OCI-LY1 (cell line): ENCODE results near the gene ST3GAL5.

Experiments
- H2AFZ ChIP-seq: fragments of 200-600 bp; sonication (generic), shearing (Covaris generic); 2 replicates; pipeline ENCODE4 v1.6.0; 2014; ENCODE audit warnings: antibody characterized with exemption, mild to moderate bottlenecking, low read length
- H3F3A ChIP-seq: fragments of 200-600 bp; sonication (generic), shearing (Covaris generic); 2 replicates; pipeline ENCODE4 v1.6.0; 2014; ENCODE audit warnings: mild to moderate bottlenecking, antibody characterized with exemption, low read length, moderate library complexity; ENCODE audit not compliant: insufficient read depth
- H3K27ac ChIP-seq: fragments of 200-600 bp; sonication (generic); 2 replicates; pipeline ENCODE4 v1.5.1; 2014; ENCODE audit warnings: low read length, mixed run types, mild to moderate bottlenecking, low read depth; ENCODE audit not compliant: poor library complexity, severe bottlenecking
- H3K27me3 ChIP-seq: fragments of 200-600 bp; sonication (generic); 2 replicates; pipeline ENCODE4 v1.6.0; 2014; ENCODE audit warnings: antibody characterized with exemption, mild to moderate bottlenecking, low read length, moderate library complexity; ENCODE audit not compliant: insufficient read depth
- H3K36me3 ChIP-seq: fragments of 200-600 bp; sonication (generic); 2 replicates; pipeline ENCODE4 v1.6.1; 2014; ENCODE audit warnings: mild to moderate bottlenecking, antibody characterized with exemption, low read length, moderate library complexity, mixed read lengths; ENCODE audit not compliant: insufficient read depth
- H3K4me1 ChIP-seq: fragments of 200-600 bp; sonication (generic); 2 replicates; pipeline ENCODE4 v1.5.1; 2014; ENCODE audit warnings: mild to moderate bottlenecking, low read length, moderate library complexity; ENCODE audit not compliant: insufficient read depth, severe bottlenecking
- H3K4me2 ChIP-seq: fragments of 200-600 bp; sonication (generic), shearing (Covaris generic); 2 replicates; pipeline ENCODE4 v1.6.1; 2014; ENCODE audit warnings: low read length
- H3K4me3 ChIP-seq: fragments of 200-600 bp; sonication (generic); 2 replicates; pipeline ENCODE4 v1.5.1; 2014; ENCODE audit warnings: low read length, low read depth, mild to moderate bottlenecking, mixed read lengths; ENCODE audit not compliant: poor library complexity, severe bottlenecking
- H3K79me2 ChIP-seq: fragments of 200-600 bp; shearing (Covaris generic); 2 replicates; pipeline ENCODE4 v1.6.1; 2016; ENCODE audit warnings: mixed run types, low read length, mixed read lengths; ENCODE audit not compliant: insufficient read depth
- H3K9ac ChIP-seq: fragments of 200-600 bp; sonication (generic), shearing (Covaris generic); 2 replicates; pipeline ENCODE4 v1.6.1; 2014; ENCODE audit warnings: mild to moderate bottlenecking, low read length, mixed read lengths
- H3K9me2 ChIP-seq: fragments of 200-600 bp; sonication (generic), shearing (Covaris generic); 2 replicates; pipeline ENCODE4 v1.6.1; 2014; ENCODE audit warnings: low read depth, mild to moderate bottlenecking, low read length, mixed read lengths
- H3K9me3 ChIP-seq: fragments of 200-600 bp; shearing (Covaris generic); 2 replicates; pipeline ENCODE4 v1.6.1; 2014; ENCODE audit warnings: low read length, mixed read lengths
- H4K20me1 ChIP-seq: fragments of 200-600 bp; sonication (generic), shearing (Covaris generic); 2 replicates; pipeline ENCODE4 v1.6.0; 2016; ENCODE audit warnings: mild to moderate bottlenecking, low read length; ENCODE audit not compliant: insufficient read depth
- CTCF ChIP-seq: fragments of 200-600 bp; sonication (generic), shearing (Covaris generic); IDR thresholded peaks from 2 replicates; pipeline ENCODE4 v1.5.1; 2017; ENCODE audit warnings: mild to moderate bottlenecking, antibody characterized with exemption, low read length, moderate library complexity, mixed read lengths
- EZH2 ChIP-seq: fragments of 200-600 bp; sonication (generic), shearing (Covaris generic); IDR thresholded peaks from 2 replicates; pipeline ENCODE4 v1.8.0; 2017; ENCODE audit warnings: borderline replicate concordance, mixed run types, mild to moderate bottlenecking, antibody characterized with exemption, low read length, moderate library complexity, mixed read lengths

Gene ST3GAL5

GRCh38 chr2:85872536-85873161 lies 16.1 kb downstream of the ST3GAL5 start:
- Histone ChIP-seq H3K9me2 (no peaks in the 10 kb centered on the region), H3F3A (no peaks in the 10 kb centered on the region), H3K4me2 (no peak overlapping the region), H3K4me1 (no peaks in the 10 kb centered on the region), H3K4me3 (no peak overlapping the region), H2AFZ (no peak overlapping the region), H3K79me2 (no peaks in the 10 kb centered on the region), H3K36me3 (no peaks in the 10 kb centered on the region), H3K27me3 (no peaks in the 10 kb centered on the region), H4K20me1 (no peaks in the 10 kb centered on the region), H3K27ac (no peak overlapping the region), H3K9me3 (no peaks in the 10 kb centered on the region), H3K9ac (no peak overlapping the region)
- TF ChIP-seq CTCF (no peak), EZH2 (no peak)

DNA sequence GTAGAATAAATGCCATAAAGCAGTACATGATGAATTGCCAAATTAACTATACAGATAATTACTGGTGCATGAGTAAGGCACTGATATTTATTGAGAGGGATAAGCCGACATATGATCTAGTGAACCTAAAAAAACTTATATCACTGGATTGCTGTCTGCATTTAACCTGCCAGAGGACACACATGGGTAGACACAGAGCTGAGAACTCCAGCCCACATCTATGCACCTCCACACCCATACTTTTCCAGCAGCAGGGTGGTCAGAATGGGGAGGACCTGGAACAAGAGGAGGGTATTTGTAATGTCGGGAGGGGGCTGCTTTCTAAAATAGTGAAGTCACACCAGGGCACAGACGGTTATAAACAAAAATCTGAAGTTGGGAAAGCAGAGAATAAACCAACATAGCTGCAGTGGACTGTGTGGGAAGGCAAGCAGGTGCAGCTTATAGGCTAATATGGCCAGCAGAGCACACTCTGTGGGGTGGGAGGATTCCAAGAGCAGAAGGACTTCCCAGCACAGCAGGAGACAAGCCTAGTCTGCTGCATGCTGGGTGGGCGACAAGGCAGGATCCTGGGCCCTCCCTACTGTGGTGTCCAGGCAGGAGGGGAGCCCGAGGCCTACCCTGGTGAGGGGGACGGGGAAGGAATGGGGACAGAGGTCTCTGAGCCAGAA lies 17.2 kb downstream of the ST3GAL5 start:
- no peaks in the 10 kb centered on the region for H3K79me2 ChIP-seq

DNA sequence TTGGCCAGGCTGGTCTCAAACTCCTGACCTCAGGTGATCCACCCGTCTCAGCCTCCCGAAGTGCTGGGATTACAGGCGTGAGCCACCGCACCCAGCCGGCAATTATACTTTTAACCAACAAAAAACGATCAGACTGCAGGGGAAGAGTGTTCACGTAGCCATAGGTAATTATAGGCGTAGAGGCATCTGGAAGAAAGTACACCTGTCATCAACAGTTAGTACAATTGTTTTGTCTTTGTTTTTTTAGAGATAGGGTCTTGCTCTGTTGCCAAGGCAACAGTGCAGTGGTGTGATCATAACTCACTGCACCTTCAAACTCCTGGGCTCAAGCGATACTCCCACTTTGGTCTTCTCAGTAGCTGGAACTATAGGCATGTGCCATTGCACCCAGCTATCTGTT lies 20.0 kb downstream of the ST3GAL5 start:
- no peak overlapping the region for H3K4me2 ChIP-seq
- no peak overlapping the region for H3K9ac ChIP-seq
- no peaks in the 10 kb centered on the region for H4K20me1 ChIP-seq
- no peak overlapping the region for H3K27ac ChIP-seq
- H3K79me2 ChIP-seq, result no peaks in the 10 kb centered on the region
- no peaks in the 10 kb centered on the region for H3K4me1 ChIP-seq
- no peak overlapping the region for H3K4me3 ChIP-seq
- H3K9me3 ChIP-seq, result no peaks in the 10 kb centered on the region
- H3F3A ChIP-seq, result no peaks in the 10 kb centered on the region
- H2AFZ ChIP-seq, result no peak overlapping the region
- H3K36me3 ChIP-seq, result no peaks in the 10 kb centered on the region
- H3K9me2 ChIP-seq, result no peaks in the 10 kb centered on the region
- TF ChIP-seq CTCF, result no peak
- no peak for TF ChIP-seq EZH2
- H3K27me3 ChIP-seq, result no peaks in the 10 kb centered on the region

More for the DNA sequence above, 17.2 kb downstream of the ST3GAL5 start:
- no peaks in the 10 kb centered on the region for H3K9me3 ChIP-seq
- H3K27ac ChIP-seq, result no peak overlapping the region
- no peaks in the 10 kb centered on the region for H4K20me1 ChIP-seq
- no peaks in the 10 kb centered on the region for H3F3A ChIP-seq
- H3K36me3 ChIP-seq, result no peaks in the 10 kb centered on the region
- no peaks in the 10 kb centered on the region for H3K4me1 ChIP-seq
- H3K9me2 ChIP-seq, result no peaks in the 10 kb centered on the region
- no peaks in the 10 kb centered on the region for H3K27me3 ChIP-seq
- no peak overlapping the region for H3K9ac ChIP-seq
- H3K4me3 ChIP-seq, result no peak overlapping the region
- no peak overlapping the region for H3K4me2 ChIP-seq
- no peak overlapping the region for H2AFZ ChIP-seq
- TF ChIP-seq EZH2 (no peak), CTCF (no peak)
